Stimulated activated CD4-positive, alpha-beta T cell treated with anti-CD3 and anti-CD28 coated beads, Interleukin-12 subunit alpha, Interleukin-12 subunit beta, amount 100 ng/mL, for 48 hours (primary cell): Measurements from ENCODE around the gene CNST.
A peak's percentile ranks its signal among the peaks of the same experiment; 100 is the strongest.
"Not testable (repeated sequence)": the region's sequence is repeated elsewhere in the genome, so short reads cannot be mapped to it uniquely, and the experiment has no call there.

ENCODE experiments used
- DNase-seq, 3 donors: peaks; one replicate each; pipeline ENCODE4 v3.0.0-alpha.2; 2020; ENCODE audit warnings: low read depth in 2 of 3, low spot score in 1 of 3

Gene CNST

DNA sequence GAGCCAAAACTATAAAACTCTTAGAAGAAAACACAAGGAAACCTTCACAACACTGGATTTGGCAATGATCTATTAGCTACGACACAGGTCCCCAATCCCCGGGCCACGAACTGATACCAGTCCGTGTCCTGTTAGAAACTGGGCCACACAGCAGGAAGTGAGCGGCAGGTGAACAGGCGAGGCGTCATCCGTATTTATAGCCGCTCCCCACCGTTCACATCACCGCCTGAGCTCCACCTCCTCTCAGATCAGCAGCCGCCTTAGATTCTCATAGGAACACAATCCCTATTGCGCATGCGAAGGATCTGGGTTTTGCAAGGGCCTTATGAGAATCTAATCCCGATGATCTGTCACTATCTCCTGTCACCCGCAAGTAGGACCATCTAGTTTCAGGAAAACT is 12.1 kb upstream of the CNST start:
- DNase-seq, result no peak

DNA sequence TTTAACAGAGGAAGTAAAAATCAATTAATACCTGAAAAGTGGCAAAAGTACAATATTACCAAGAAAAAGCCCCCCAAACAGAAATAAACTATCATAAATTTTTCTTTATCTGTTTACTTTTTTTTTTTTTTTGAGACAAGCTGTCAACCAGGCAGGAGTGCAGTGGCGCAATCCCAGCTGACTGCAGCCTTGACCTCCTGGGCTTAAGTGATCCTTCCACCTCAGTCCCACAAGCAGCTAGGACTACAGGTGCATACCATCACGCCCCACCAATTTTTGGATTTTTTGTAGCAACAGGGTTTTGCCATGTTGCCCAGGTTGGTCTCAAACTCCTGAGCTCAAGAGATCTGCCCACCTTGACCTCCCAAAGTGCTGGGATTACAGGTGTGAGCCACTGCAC is 8.2 kb upstream of the CNST start:
- no peak for DNase-seq

DNA sequence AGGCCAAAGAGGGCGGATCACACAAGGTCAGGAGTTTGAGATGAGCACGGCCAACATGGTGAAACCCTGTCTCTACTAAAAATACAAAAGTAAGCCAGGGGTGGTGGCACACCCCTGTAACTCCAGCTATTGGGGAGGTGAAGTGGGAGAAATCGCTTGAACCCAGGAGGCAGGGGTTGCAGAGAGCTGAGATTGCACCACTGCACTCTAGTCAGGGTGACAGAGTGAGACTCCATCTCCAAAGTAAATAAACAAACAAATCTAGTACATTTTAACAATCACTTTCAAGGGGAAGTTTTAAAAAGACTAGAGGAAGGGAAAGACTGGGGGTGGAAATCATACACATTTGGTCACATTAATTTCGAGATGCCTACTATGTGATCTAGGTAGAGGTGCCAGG is 6.9 kb upstream of the CNST start:
- no peak for DNase-seq

DNA sequence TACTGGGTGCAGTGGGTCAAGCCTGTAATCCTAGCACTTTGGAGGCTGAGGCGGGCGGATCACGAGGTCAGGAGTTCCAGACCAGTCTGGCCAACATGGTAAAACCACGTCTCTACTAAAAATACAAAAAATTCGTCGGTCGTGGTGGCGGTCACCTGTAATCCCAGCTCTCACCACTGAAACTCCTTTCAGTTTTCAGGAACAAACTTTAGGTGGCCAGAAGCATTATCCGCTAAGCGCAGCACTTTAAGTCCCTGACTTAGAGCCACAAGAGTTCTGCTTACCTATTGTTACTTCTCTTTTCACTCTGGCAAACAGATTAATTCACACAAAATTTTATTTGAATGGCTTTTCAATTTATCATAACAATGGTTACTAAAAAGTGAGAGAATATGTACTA is 5.4 kb upstream of the CNST start:
- not testable (repeated sequence) for DNase-seq

DNA sequence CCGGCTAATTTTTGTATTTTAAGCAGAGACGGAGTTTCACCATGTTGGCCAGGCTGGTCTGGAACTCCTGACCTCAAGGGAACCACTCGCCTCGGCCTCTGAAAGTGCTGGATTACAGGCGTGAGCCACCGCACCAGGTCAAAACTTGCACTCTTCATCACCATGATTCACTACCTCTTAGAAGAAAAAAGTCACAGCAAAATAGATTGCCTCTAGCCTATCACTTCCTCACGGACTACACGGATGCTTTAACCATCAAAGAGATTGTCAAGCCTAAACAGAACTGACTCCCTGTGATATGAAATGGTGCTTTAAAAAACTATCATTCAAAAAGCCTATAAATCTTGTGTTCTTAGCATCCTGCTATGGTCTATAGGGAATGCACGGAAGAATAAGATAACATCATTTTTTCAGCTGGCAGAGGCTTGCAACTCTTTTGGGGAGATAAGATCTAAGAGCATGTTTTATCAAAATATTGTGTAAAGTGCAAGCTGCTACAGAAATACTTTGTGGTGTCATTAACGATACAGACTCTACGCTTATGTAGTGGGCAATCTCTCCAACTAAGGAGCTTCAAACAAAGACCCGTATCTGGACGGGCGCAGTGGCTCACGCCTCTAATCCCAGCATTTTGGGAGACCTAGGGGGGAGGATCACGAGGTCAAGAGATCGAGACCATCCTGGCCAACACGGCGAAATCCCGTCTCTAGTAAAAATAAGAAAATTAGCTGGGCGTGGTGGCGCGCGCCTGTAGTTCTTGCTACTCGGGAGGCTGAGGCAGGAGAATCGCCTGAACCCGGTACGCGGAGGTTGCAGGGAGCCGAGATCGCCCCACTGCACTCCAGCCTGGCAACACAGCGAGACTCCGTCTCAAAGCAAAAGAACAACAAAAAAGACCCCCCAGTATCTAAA is 1.2 kb upstream of the CNST start:
- no peak for DNase-seq

DNA sequence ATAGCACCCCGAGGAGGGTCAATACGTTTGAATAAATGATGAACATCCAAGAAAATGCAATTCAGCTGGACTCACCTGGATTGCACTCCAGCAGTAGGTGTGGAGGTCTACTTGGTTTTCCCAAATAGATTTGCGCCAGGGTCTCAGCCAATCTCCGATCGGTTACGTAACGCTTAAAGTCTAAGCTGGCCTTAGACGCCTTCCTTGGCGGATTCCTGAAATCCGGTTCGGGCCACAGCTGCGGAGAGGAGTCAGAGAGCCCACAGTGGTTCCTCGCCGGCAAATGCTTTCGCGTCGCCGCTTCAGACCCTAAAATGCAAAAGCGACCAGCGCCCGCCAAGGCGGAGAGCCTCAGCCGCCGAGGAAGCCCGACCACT is 517 bp upstream of the CNST start:
- DNase-seq, result no peak

DNA sequence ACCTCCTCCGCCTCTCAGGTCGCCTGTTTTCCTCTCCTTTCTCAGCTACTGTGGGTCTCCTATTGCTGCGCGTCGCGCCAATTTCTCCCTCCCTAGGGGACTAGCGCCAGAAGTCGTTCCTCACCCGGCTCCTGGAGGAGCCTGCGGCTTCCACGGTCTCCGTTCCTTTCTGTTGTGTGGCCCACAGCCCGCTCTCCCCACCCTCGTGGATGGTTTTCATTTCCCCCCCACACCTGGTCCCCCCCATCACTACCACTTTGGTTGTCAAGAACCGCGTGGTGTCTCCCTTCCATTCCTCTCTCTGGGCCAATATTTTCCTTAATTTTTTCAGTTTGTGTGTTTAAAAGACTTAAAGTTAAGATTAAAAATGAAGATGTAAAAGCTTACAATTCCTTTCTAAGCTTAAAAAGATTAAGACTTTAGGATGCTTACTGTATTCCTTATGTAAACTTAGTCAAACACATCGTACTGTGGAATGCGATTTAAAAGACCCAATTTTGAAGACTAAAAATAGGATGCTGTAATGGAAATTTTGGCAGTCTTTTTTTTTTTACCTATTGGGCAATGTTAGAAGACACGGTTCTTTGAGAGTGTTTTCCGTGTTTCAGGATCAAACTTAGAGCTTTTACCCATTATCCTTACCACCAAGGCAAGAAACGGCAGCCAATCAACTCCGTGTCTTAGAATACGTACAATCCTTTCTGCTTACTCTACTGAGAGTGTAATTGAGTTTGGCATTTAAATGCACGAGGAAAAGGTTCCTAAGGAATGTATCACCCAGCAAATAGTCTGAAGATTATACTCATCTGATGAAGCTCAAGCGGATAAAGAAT is 773 bp downstream of the CNST start:
- no peak for DNase-seq

DNA sequence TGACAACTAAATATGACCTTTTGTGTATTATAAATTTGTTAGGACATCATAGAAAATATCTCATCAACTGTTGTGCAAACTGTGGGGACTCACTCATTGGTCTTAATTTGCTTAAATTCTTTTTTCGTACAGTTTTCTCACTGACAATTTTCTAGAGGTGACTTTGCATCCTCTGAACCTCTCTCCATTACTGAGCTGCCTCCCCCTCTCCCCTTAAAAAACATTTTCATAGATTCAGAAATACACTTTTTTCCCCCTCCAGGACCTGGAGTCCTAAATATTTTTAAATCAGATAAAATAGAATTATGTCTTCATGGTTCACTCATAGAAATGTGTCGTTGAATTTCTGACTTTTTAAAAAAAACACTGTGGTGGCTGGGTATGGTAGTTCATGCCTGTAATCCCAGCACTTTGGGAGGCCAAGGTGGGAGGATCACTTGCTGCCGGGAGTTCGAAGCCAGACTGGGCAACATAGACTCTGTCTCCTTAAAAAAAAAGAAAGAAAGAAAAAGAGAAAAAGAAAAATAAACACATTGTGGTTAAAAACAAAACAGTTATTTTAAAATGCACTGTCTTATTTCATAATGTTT is 1.5 kb downstream of the CNST start:
- no peak for DNase-seq

DNA sequence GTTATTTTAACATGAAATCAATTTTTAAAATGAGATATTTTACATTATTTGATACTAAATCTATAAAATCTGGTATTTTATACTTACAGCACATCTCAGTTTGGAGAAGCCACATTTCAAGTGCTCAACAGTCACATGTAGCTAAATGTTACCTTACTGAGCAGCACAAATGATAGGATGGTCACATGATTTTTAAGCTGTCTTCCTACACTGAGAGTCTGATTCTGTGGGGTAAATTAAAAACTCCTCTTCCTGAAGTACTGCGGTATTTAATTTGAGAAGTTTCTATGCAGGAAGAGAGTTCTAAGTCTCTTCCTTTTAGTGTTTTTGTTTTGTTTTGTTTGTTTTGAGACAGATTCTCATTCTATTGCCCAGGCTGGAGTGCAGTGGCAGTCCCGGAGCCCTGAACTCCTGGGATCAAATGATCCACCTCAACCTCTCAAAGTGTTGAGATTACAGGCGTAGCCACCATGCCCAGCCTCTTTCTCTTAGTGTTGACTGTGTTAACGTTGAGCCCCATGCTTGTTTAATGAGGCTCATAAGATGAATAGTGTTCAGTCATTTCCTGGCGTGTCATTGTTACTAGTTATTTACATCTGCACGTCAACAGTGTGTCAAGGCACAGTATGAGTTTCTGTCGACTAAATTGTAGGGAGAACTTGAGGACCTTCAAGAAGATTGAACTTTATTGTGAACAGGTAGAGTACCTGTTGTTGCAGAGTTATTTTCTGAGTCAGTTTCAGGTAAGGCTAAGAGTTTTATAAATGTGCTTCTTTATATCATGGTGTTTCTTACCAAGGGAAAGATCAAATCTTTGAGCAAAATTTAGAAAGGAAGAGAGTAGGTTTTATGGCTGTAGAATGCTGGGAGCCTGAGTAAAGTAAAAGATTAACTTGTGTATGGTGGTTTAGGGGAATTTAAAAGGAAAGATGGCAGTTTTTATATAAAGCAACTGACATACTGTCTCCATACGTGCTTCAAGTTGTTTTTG is 3.3 kb downstream of the CNST start:
- DNase-seq, result peak in 1 of 3 donors; percentile 36

DNA sequence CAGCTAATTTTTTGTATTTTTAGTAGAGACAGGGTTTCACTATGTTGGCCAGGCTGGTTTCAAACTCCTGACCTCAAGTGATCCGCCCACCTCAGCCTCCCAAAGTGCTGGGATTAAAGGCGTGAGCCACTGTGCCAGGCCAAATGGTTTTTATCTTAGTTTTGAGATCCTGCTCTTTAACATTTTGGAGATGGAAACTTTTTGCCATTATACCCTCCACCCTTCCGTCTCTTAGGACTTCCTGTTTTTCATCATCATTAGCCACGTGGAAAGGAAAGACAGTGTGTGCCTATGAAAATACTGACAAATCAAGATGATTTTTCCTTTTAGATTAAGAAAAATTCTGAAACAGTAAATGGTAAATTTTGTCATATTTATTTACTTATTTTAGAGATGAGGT is 5.1 kb downstream of the CNST start:
- DNase-seq, result not testable (repeated sequence)

DNA sequence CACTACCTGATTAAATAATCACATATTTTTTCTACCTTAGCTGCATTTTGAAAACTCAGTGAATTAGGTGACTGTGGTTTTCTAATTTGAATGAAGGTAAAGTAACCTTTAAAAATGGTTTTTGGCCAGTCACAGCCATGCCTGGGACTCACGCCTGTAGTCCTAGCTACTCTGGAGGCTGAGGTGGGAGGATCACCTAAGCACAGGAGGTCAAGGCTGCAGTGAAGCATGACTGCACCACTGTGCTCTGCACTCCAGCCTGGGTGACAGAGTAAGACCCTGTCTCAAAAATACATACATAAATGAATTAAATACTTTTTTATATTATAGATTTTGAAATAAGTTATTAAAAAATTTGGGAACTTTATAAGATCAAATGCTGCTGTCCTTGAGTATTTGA is 5.7 kb downstream of the CNST start:
- no peak for DNase-seq

DNA sequence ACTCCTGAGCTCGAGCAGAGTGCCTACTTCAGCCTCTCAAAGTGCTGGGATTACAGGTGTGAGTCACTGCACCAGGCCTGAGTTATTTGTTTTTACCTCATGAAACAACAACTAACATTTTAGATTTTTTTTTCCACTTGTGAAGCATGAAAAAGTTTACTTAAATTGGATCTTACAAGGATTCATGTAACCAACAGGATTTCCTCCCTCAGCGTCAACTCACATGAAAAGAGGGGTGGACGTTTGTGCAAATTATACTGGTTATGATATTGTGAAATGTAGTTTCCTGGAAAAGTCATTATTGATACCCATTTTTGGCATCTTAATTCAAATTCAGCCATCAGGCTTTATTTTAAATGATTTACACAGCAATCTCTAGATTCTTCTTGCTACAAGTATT is 6.5 kb downstream of the CNST start:
- no peak for DNase-seq

DNA sequence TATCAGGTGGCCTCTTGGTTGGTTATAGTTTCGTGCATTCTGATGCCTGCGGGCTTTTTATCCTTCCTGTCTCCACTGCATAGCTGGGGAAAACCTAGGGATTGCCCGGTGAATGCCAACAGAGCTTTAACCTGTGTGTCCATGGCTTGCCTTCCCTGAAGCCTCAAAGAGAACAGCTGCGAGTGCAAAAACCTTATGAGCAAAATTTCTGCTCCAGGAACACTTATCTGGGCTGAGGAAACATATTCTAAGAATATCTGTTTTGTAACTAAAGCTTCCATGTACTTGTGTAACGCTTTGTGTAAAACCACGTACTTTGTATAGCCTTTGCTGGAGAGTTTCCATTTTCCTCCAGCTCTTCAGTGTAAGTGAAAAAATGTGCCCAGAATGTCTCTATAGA is 7.2 kb downstream of the CNST start:
- DNase-seq, result no peak

DNA sequence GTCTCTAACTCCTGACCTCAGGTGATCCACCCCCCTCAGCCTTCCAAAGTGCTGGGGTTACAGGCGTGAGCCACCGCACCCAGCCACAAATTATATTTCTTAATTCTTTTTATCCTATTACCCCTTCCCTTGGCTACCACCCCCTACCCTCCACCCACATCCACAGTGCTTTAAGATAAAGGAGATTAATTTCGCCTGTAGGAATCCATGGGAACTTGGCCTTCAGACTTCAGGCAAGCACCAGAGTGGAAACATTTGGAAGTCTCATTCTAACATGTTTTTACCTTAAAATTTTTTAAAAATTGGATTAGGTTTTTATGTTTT is 10.4 kb downstream of the CNST start:
- DNase-seq, result no peak

DNA sequence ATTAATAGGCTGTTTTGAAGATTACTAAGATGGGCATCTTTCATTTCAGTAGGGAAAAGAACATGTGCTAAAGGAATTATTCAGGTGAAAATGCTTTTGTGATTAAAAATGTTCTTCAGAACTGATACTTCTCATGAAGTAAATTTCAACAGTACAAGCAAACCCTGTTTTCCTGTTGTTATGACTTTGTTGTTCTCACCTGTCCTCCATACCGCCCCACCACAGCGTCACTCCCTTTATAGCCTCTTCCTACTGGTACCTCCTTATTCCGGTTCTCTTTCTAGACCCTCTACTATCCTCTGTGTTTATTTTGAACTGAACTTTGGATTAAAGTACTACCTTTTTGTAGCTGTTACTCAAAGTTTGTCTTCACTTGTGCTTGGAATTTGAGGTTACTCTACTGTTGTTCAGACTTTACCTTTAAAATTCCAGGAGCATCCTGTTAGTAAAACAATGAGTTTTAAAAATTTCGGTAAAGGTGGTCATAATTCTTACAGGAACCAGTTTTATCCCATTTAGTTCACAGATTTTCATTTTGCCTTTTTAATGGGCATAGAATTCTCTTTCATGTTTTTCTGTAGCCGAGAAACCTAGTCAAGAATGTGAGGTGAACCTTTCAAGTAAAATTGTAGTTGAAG is 10.9 kb downstream of the CNST start:
- DNase-seq, result no peak

DNA sequence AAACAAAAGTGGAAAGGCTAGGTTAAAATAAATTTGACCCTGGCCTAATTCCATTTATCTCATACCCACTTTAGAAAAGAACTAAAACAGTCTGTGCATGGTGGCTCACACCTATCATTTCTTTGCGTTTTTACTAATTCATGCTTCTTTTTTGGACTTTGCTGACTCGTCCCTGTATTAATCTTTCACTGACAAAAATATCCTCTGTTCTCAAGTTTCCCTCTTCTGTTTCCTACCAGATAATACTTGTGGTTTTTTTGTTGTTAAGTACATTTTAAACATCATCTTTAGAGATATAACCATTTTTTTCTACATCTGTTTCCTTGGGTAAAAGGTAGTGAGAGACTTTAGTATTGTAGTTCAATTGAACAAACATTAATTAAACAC is 11.5 kb downstream of the CNST start:
- DNase-seq, result no peak

DNA sequence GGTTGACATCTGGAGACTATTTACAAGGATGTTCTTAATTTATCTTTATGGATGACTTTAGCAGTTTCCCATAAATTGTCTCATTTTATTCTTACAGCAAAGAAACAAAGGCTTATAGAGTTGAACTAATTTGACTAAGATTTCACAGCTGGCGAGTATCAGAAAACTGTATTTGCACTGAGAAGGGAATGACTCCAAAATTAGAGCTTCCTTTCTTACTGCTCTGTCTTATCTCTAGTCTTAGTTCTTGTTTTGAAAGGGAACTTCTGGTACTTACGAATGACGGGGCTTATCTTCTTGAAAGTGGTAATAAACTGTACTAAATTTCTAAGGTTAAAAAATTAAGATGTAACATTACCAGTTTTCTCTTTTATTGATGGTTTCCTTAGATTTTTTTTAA is 13.6 kb downstream of the CNST start:
- no peak for DNase-seq

DNA sequence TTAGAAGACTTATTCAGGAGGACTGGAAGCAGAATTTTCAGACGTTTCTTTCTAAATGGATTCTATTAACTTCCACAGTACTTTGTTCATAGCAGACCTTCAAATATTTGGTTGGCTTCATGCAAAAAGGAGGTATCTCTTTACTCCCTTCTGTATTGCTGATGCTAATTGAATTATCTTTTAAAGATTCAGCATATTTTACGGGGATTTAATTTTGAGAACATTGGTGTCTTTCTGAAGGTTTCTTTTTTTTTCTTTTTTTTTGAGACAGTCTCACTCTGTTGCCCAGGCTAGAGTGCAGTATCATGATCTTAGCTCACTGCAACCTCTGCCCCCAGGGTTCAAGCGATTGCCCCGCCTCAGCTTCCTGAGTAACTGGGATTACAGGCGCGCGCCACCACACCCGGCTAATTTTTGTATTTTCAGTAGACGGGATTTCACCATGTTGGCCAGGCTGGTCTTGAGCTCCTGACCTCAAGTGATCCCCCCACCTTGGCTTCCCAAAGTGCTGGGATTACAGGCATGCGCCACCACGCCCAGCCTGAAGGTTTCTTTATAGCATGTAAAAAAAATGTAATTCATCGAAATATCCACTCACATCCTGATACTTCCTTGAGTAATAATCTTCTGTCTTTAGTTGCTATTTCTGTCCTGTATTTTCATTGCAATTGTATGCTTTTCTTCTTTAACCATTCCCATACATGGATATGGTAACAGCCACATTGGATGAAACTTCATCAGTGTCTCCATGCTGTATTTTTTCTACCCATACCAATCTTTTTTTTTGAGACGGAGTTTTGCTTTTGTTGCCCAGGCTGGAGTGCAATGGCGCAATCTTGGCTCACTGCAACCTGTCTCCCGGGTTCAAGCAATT is 14.5 kb downstream of the CNST start:
- DNase-seq, result no peak

DNA sequence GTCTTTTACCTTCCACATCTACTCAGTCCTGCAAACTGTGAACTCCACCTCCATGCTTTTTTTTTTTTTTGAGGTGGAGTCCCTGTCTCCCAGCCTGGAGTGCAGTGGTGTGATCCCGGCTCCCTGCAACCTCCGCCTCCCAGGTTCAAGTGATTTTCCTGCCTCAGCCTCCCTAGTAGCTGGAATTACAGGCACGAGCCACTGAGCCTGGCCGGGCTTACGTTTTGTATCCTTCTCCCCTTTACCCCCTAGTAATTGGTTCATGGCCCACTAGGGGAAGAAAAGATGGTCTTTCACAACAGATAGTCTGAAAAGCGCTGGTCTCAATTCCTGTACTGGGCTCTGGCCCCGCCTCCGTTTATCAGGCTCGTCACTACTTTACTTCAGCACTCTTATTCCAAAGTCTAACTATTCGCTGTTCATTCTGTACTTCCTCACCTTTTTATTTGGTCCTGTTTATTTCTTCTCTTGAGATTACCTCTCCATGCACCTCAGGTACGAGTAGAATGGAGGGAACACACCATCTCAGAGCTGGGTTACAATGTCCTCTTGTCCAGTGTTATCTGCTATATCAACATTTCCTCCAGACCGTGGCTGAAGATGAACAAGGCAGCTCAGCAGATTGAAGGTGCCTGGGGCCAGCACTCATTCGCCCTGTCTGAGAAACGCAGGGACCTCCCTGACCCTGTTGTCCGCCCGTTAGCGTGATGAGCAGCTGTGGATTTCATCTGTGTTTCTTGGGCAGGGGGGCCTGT is 16.2 kb downstream of the CNST start:
- DNase-seq, result no peak
